Thyroid gland (tissue), 4 donors: Measurements from ENCODE around the gene SLC14A1. TPM values are rescaled to one million over a fixed set of nuclear protein-coding genes. Genes with fewer than 3 reads are reported as not detected.

Source experiments
- DNase-seq, 2 donors: peaks; one replicate each; pipeline ENCODE4 v3.0.0-alpha.2; 2019
- H3K27ac ChIP-seq, 3 donors: fragments of 200-600 bp; sonication (generic); 1 replicate in 2 of 3; 2 replicates in 1 of 3; pipeline ENCODE4 v1.5.1; 2016 to 2019; ENCODE audit warnings: mild to moderate bottlenecking in 1 of 3, moderate library complexity in 1 of 3
- H3K27me3 ChIP-seq: fragments of 200-600 bp; sonication (generic); one replicate; pipeline ENCODE4 v1.5.1; 2019
- H3K36me3 ChIP-seq, 2 donors: fragments of 200-600 bp; sonication (generic); one replicate each; pipeline ENCODE4 v1.5.1; 2016 to 2019
- H3K4me1 ChIP-seq, 2 donors: fragments of 200-600 bp; sonication (generic); one replicate each; pipeline ENCODE4 v1.5.1; 2017 to 2019
- H3K4me3 ChIP-seq, 3 donors: fragments of 200-600 bp; sonication (generic); replicated peaks in 1 of 3; 1 replicate in 2 of 3; 2 replicates in 1 of 3; pipeline ENCODE4 v1.5.1; 2016; ENCODE audit warnings: mild to moderate bottlenecking in 1 of 3
- H3K9me3 ChIP-seq: fragments of 200-600 bp; sonication (generic); one replicate; pipeline ENCODE4 v1.5.1; 2017
- CTCF ChIP-seq, 6 experiments: fragments of 200-600 bp in 3 of 6; fragments of 450-650 bp in 3 of 6; sonication (generic) in 3 of 6; IDR thresholded peaks; one replicate each; pipeline ENCODE4 v1.5.1; 2016 to 2019; ENCODE audit warnings: antibody characterized with exemption in 6 of 6, mild to moderate bottlenecking in 2 of 6, inconsistent platforms in 1 of 6, moderate library complexity in 1 of 6
- POLR2A ChIP-seq, 2 donors: fragments of 450-650 bp; IDR thresholded peaks; one replicate each; pipeline ENCODE4 v1.6.1; 2017; ENCODE audit warnings: antibody characterized with exemption in 2 of 2, mild to moderate bottlenecking in 2 of 2, moderate library complexity in 1 of 2
- WGBS, 2 donors: methylation state at CpG; one replicate each; pipeline ENCODE4 v1.1.5; 2017; 5-methylcytosine and 5-hydroxymethylcytosine counted together
- intact Hi-C: fragments of 100-400 bp; cut with DNase I; formaldehyde crosslinking; loops from one replicate; pipeline ENCODE4 v1.15.1; 2023
- total RNA-seq, 4 donors: library from RNA; depleted of rRNA; stranded (reverse); fragments of >200 nt; gene quantifications; one replicate each; pipeline ENCODE4 v1.2.3, GENCODE V29; 2016

The SLC14A1 gene
- total RNA-seq, 4 donors from 2014 or later: 6.2 to 22.9 (median 15.7) TPM

DNA sequence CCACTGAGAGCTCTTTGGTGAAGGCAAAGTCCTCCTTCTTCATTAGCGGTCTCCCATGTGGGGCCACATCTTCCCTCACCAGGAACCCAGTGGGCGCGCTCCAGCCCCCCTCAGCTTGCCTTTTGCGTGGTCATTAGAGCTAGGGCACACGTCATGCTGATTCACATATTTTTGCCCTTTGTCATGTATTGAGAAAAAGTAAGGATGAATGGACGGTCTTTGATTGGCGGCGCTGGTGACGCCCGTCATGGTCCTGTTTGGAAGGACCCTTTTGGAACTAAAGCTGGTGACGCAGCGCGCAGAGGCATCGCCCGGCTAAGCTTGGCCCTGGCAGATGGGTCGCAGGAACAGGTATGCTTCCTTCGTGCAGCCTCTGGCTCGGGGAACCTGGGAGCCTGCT is 3.1 kb downstream of the SLC14A1 start:
- no peak overlapping the region for H3K4me3 ChIP-seq
- H3K27ac ChIP-seq: no peak overlapping the region
- no peaks in the 10 kb centered on the region for H3K4me1 ChIP-seq
- no peaks in the 10 kb centered on the region for H3K36me3 ChIP-seq
- 94 to 98% methylated on average over 18 of the region's 18 CpGs for WGBS, 2 donors
- TF ChIP-seq CTCF (IDR thresholded peaks at IDR 0.05) (no peak), POLR2A (IDR thresholded peaks at IDR 0.05) (no peak)
- intact Hi-C loops: no loop called here
- H3K9me3 ChIP-seq: no peaks in the 10 kb centered on the region
- no peaks in the 10 kb centered on the region for H3K27me3 ChIP-seq
- DNase-seq: no peak

GRCh38 chr18:45728336-45729010 is 4.5 kb downstream of the SLC14A1 start:
- Histone ChIP-seq H3K27ac (no peak overlapping the region), H3K9me3 (no peaks in the 10 kb centered on the region), H3K4me3 (no peak overlapping the region), H3K4me1 (no peaks in the 10 kb centered on the region), H3K36me3 (no peaks in the 10 kb centered on the region), H3K27me3 (no peaks in the 10 kb centered on the region)
- no peak for DNase-seq
- 71% methylated on average over 2 of the region's 2 CpGs for WGBS, 2 donors
- intact Hi-C loops: no loop called here
- TF ChIP-seq POLR2A (IDR thresholded peaks at IDR 0.05): no peak
- no peak for TF ChIP-seq CTCF (IDR thresholded peaks at IDR 0.05)

GRCh38 chr18:45730832-45731575 is 7.0 kb downstream of the SLC14A1 start:
- no peaks in the 10 kb centered on the region for H3K4me1 ChIP-seq
- no peak for DNase-seq
- H3K27ac ChIP-seq: no peak overlapping the region
- 68 to 72% methylated on average over 6 of the region's 6 CpGs for WGBS, 2 donors
- no peaks in the 10 kb centered on the region for H3K27me3 ChIP-seq
- H3K9me3 ChIP-seq: no peaks in the 10 kb centered on the region
- TF ChIP-seq CTCF (IDR thresholded peaks at IDR 0.05) (no peak), POLR2A (IDR thresholded peaks at IDR 0.05) (no peak)
- H3K36me3 ChIP-seq: no peaks in the 10 kb centered on the region
- no peak overlapping the region for H3K4me3 ChIP-seq
- intact Hi-C loops: no loop called here

- Histone ChIP-seq H3K27me3 (no peaks in the 10 kb centered on the region), H3K4me1 (no peaks in the 10 kb centered on the region), H3K27ac (no peak overlapping the region), H3K4me3 (no peak overlapping the region), H3K36me3 (no peaks in the 10 kb centered on the region), H3K9me3 (no peaks in the 10 kb centered on the region)
- DNase-seq: no peak
- intact Hi-C loops: no loop called here
- WGBS, 2 donors: 71 to 92% methylated on average over 2 of the region's 2 CpGs
- TF ChIP-seq CTCF (IDR thresholded peaks at IDR 0.05) (no peak), POLR2A (IDR thresholded peaks at IDR 0.05) (no peak)
Measured at GRCh38 chr18:45731716-45732115, 7.7 kb downstream of the SLC14A1 start.

GRCh38 chr18:45733535-45733934 is 9.6 kb downstream of the SLC14A1 start:
- H3K4me1 ChIP-seq: no peaks in the 10 kb centered on the region
- no peak overlapping the region for H3K27ac ChIP-seq
- no peak overlapping the region for H3K4me3 ChIP-seq
- TF ChIP-seq CTCF (IDR thresholded peaks at IDR 0.05): no peak
- no peak for TF ChIP-seq POLR2A (IDR thresholded peaks at IDR 0.05)
- no peaks in the 10 kb centered on the region for H3K9me3 ChIP-seq
- intact Hi-C loops: no loop called here
- no peaks in the 10 kb centered on the region for H3K36me3 ChIP-seq
- no peaks in the 10 kb centered on the region for H3K27me3 ChIP-seq
- no peak for DNase-seq
- 68 to 81% methylated on average over 7 of the region's 7 CpGs for WGBS, 2 donors
